ENCODE measurements around the gene SIGLEC11. TPM values are rescaled to one million over a fixed set of nuclear protein-coding genes. Genes with fewer than 3 reads are reported as not detected.

The SIGLEC11 gene
- total RNA-seq, 4 donors from 2014 or later: 0.38 TPM; not detected in 3

DNA sequence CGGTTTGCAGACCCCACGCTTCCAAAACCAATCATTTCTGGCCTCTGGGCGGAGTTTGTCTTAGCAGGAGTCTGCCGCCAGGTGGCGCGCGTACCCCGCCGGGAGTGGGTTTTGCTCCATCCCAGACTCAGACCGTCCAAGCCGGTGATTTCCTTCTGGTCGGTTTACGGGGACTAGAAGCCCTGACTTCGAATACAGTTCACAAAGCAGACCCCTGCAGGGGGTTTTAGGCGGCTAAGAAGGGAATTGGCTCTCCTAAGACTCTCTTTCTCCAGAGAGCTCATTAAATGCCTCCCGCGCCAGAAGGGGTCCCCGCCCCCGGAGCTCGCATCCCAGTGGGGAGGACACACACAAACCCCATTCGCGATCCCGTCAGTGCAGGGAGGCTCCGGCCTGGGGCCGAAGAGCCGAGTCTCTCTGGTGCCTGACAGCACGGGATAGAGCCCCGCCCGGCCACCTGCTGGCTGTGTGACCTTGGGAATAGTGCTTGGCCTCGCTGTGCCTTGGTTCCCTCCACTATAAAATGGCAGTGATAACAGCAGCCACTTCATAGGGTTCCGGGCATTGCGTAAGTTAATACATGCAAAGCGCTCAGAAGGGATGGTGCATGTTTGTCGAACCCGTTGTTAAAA is 23.1 kb downstream of the SIGLEC11 start:
- Histone ChIP-seq H3K9me3 (no peaks in the 10 kb centered on the region), H3K27ac (no peak overlapping the region), H3K4me1 (peaks cover 4 to 9% (median 7%) of the 10 kb centered on the region in 3 donors), H3K36me3 (peaks cover 0 to 3% (median 0%) of the 10 kb centered on the region in 3 donors), H3K4me3 (peak overlapping the region in 2 of 4 donors; percentile 16 to 52), H3K27me3 (peaks cover 0 to 4% (median 0%) of the 10 kb centered on the region in 4 donors)
- TF ChIP-seq, protein P1, sequence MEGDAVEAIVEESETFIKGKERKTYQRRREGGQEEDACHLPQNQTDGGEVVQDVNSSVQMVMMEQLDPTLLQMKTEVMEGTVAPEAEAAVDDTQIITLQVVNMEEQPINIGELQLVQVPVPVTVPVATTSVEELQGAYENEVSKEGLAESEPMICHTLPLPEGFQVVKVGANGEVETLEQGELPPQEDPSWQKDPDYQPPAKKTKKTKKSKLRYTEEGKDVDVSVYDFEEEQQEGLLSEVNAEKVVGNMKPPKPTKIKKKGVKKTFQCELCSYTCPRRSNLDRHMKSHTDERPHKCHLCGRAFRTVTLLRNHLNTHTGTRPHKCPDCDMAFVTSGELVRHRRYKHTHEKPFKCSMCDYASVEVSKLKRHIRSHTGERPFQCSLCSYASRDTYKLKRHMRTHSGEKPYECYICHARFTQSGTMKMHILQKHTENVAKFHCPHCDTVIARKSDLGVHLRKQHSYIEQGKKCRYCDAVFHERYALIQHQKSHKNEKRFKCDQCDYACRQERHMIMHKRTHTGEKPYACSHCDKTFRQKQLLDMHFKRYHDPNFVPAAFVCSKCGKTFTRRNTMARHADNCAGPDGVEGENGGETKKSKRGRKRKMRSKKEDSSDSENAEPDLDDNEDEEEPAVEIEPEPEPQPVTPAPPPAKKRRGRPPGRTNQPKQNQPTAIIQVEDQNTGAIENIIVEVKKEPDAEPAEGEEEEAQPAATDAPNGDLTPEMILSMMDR (IDR thresholded peaks at IDR 0.05): peak; percentile 90 to 98 (median 96)
- TF ChIP-seq POLR2A (IDR thresholded peaks at IDR 0.05): no peak
- intact Hi-C loops (cut with DNase I): loop anchor here (5.0 kb wide), 1 partner anchor 49 kb away; no protein-coding TSS in a partner anchor
- DNase-seq: no peak
- 84% methylated on average over 5 of the region's 35 CpGs; no CpG with 5 or more reads in 1 of the 2 donors for WGBS, 2 donors

DNA sequence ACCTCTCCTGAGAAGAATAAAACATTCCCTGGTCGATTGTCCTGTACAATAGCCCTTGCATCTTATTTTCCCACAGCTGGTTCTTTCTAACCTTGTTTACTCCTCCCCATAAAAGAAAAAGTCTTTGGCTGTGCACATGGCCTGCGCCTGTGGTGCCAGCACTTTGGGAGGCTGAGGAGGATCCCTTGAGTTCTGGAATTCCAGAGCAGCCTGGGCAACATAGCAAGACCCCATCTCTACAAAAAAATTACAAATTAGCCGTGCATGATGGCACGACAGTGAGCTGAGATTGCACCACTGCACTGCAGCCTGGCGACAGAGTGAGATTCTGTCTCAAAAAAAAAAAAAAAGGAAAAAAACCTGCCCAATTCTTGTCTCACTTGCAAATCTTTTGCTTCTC is 24.4 kb downstream of the SIGLEC11 start:
- intact Hi-C loops (cut with DNase I): loop anchor here (5.0 kb wide), 1 partner anchor 51 kb away; no protein-coding TSS in a partner anchor
- TF ChIP-seq POLR2A (IDR thresholded peaks at IDR 0.05): no peak
- TF ChIP-seq, protein P1 (IDR thresholded peaks at IDR 0.05): no peak
- Histone ChIP-seq H3K27me3 (peaks cover 0 to 4% (median 0%) of the 10 kb centered on the region in 4 donors), H3K4me1 (peaks cover 4 to 9% (median 7%) of the 10 kb centered on the region in 3 donors), H3K36me3 (peaks cover 0 to 8% (median 0%) of the 10 kb centered on the region in 3 donors), H3K9me3 (no peaks in the 10 kb centered on the region), H3K4me3 (no peak overlapping the region), H3K27ac (no peak overlapping the region)
- WGBS, 2 donors: 61 to 73% methylated on average over 4 to 5 of the region's 5 CpGs
- no peak for DNase-seq

DNA sequence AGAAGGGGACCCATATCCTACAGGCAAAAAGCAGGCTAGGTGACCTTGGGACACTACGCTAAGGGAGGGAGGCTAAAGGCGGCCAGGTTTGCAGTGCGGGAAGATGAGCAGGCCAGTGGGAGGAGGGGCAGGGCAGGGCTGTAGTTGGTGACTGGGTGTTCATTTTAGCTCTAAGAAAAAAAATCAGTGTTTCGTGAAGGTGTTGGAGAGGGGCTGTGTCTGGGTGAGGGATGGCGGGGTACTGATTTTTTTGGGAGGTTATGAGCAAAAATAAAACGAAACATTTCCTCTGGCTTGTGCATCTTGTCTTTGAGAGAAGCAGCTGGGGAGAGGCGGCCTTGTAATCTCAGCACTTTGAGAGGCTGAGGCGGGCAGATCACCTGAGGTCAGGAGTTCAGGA is 27.3 kb downstream of the SIGLEC11 start:
- Histone ChIP-seq H3K27ac (no peak overlapping the region), H3K27me3 (peaks cover 0 to 4% (median 0%) of the 10 kb centered on the region in 4 donors), H3K4me3 (no peak overlapping the region), H3K4me1 (peaks cover 4 to 24% (median 11%) of the 10 kb centered on the region in 3 donors), H3K36me3 (peaks cover 0 to 18% (median 0%) of the 10 kb centered on the region in 3 donors), H3K9me3 (no peaks in the 10 kb centered on the region)
- 95 to 98% methylated on average over 7 of the region's 8 CpGs for WGBS, 2 donors
- no peak for TF ChIP-seq POLR2A (IDR thresholded peaks at IDR 0.05)
- TF ChIP-seq, protein P1 (IDR thresholded peaks at IDR 0.05): no peak
- DNase-seq: no peak
- intact Hi-C loops (cut with DNase I): no loop called here

DNA sequence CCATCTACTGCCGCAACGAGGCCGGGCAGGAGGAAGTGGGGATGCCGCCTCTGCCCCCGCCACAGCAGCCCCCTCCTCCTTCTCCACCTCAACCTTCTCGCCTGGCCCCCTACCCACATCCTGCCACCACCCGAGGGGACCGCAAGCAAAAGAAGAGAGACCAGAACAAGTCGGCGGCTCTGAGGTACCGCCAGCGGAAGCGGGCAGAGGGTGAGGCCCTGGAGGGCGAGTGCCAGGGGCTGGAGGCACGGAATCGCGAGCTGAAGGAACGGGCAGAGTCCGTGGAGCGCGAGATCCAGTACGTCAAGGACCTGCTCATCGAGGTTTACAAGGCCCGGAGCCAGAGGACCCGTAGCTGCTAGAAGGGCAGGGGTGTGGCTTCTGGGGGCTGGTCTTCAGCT is 28.2 kb downstream of the SIGLEC11 start:
- peaks cover 0 to 19% (median 0%) of the 10 kb centered on the region in 3 donors for H3K36me3 ChIP-seq
- intact Hi-C loops (cut with DNase I): no loop called here
- no peak for TF ChIP-seq POLR2A (IDR thresholded peaks at IDR 0.05)
- TF ChIP-seq, protein P1 (IDR thresholded peaks at IDR 0.05): no peak
- DNase-seq: no peak
- 91 to 95% methylated on average over 9 to 15 of the region's 25 CpGs for WGBS, 2 donors
- no peaks in the 10 kb centered on the region for H3K9me3 ChIP-seq
- no peaks in the 10 kb centered on the region for H3K27me3 ChIP-seq
- peaks cover 6 to 28% (median 15%) of the 10 kb centered on the region in 3 donors for H3K4me1 ChIP-seq
- H3K4me3 ChIP-seq: no peak overlapping the region
- H3K27ac ChIP-seq: no peak overlapping the region

DNA sequence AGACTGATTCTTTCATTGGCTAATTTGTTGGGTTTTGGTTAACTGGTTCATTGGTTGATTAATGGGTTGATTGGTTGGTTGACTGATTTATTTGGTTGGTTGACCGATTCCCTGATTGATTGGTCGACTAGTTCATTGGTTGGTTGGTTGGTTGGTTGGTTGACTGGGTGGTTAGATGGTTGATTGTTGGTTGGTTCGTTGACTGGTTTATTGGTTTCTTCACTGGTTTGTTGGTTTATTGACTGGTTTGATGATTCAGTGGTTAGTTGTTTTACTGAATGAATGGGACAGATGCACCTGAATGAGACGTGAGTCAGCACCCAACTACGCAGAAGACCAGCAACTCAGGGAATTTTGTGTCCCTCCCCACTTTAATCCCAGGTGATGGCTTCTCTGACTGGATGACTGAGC is 28.9 kb downstream of the SIGLEC11 start:
- Histone ChIP-seq H3K36me3 (peaks cover 0 to 26% (median 0%) of the 10 kb centered on the region in 3 donors), H3K4me3 (no peak overlapping the region), H3K27ac (no peak overlapping the region), H3K4me1 (peaks cover 10 to 31% (median 15%) of the 10 kb centered on the region in 3 donors), H3K9me3 (no peaks in the 10 kb centered on the region), H3K27me3 (no peaks in the 10 kb centered on the region)
- TF ChIP-seq, protein P1 (IDR thresholded peaks at IDR 0.05): no peak
- TF ChIP-seq POLR2A (IDR thresholded peaks at IDR 0.05): no peak
- DNase-seq: no peak
- WGBS, 2 donors: 86 to 88% methylated on average over 5 of the region's 5 CpGs
- intact Hi-C loops (cut with DNase I): no loop called here
